Fibroblast of lung (primary cell): ENCODE data around the gene PPP2R1B.

Experiments
- CTCF ChIP-seq, 2 donors: IDR thresholded peaks in 1 of 2; conservative IDR thresholded peaks in 1 of 2; 1 replicate in 1 of 2; 2 replicates in 1 of 2; pipeline ENCODE4 v1.5.1; 2011 to 2012; ENCODE audit warnings: low read length in 2 of 2, control low read depth in 1 of 2, inconsistent platforms in 1 of 2, low read depth in 1 of 2, mild to moderate bottlenecking in 1 of 2
- EZH2 ChIP-seq: IDR thresholded peaks from 2 replicates; pipeline ENCODE4 v1.5.1; 2012; ENCODE audit warnings: low read length, control low read depth, mild to moderate bottlenecking; ENCODE audit errors: missing control alignments

- TF ChIP-seq CTCF (conservative IDR thresholded peaks at IDR 0.05 in 1 of 2, IDR thresholded peaks at IDR 0.05 in 1 of 2; ENCODE audit: low read depth in 1 of 2, low read length in 2 of 2) (no peak), EZH2 (no peak)
Observed at GRCh38 chr11:111792955-111793500, 26.8 kb upstream of the PPP2R1B start.
